CD4-positive, alpha-beta T cell (primary cell): ENCODE results near the gene PDGFRB. TPM values are rescaled to one million over a fixed set of nuclear protein-coding genes. Genes with fewer than 3 reads are reported as not detected.
A peak's percentile ranks its signal among the peaks of the same experiment; 100 is the strongest.

Source experiments
- ATAC-seq: fragments of 200-7000 bp; cut with Tn5 transposase; one replicate; pipeline ENCODE4 v1.10.0; 2022; ENCODE audit warnings: mild to moderate bottlenecking; ENCODE audit not compliant: poor library complexity
- CTCF ChIA-PET: fragments of 350-600 bp; sonication (Branson Sonifier 250); formaldehyde crosslinking; loops from one replicate; lab custom pipeline; 2021; ENCODE audit warnings: antibody characterized with exemption, inconsistent platforms; lab: Charles Lee
- POLR2A ChIA-PET: fragments of 350-600 bp; sonication (Branson Sonifier 250); formaldehyde crosslinking; loops from one replicate; lab custom pipeline; 2021; ENCODE audit warnings: antibody characterized with exemption, inconsistent platforms; lab: Charles Lee
- DNase-seq, 14 experiments: peaks; one replicate each; pipeline ENCODE4 v3.0.0-alpha.2; 2013 to 2020; ENCODE audit warnings: mixed read lengths in 2 of 14
- H3K27ac ChIP-seq, 2 donors: one replicate each; pipeline versions ENCODE4 v1.5.1 to v1.7.0; 2013; ENCODE audit warnings: low read length in 2 of 2, low read depth in 1 of 2, mild to moderate bottlenecking in 1 of 2
- H3K27me3 ChIP-seq, 2 experiments: 1 replicate in 1 of 2; 2 replicates in 1 of 2; pipeline versions ENCODE4 v1.6.1 to v1.7.0; 2013; ENCODE audit warnings: low read length in 2 of 2, control low read depth in 1 of 2, mild to moderate bottlenecking in 1 of 2, moderate library complexity in 1 of 2; ENCODE audit not compliant: insufficient read depth in 2 of 2, control insufficient read depth in 1 of 2
- H3K36me3 ChIP-seq: one replicate; pipeline ENCODE4 v1.6.1; 2013; ENCODE audit warnings: low read length, control low read depth; ENCODE audit not compliant: insufficient read depth
- H3K4me1 ChIP-seq: one replicate; pipeline ENCODE4 v1.6.1; 2013; ENCODE audit warnings: low read length, control low read depth; ENCODE audit not compliant: insufficient read depth
- H3K4me3 ChIP-seq: one replicate; pipeline ENCODE4 v1.5.1; 2013; ENCODE audit warnings: mild to moderate bottlenecking, low read length, moderate library complexity
- H3K9me3 ChIP-seq, 2 experiments: 1 replicate in 1 of 2; 2 replicates in 1 of 2; pipeline versions ENCODE4 v1.6.1 to v1.7.0; 2013; ENCODE audit warnings: low read length in 2 of 2, mild to moderate bottlenecking in 2 of 2, control low read depth in 1 of 2, moderate library complexity in 1 of 2; ENCODE audit not compliant: control insufficient read depth in 1 of 2, insufficient read depth in 1 of 2
- H3K27ac Mint-ChIP-seq: one replicate; pipeline ENCODE4 v1.8.0; 2020; ENCODE audit warnings: mixed read lengths
- H3K27me3 Mint-ChIP-seq: one replicate; pipeline ENCODE4 v1.8.0; 2021; ENCODE audit warnings: mixed read lengths
- H3K36me3 Mint-ChIP-seq: one replicate; pipeline ENCODE4 v1.8.0; 2021; ENCODE audit warnings: low read depth, mixed read lengths
- H3K4me1 Mint-ChIP-seq: one replicate; pipeline ENCODE4 v1.8.0; 2021; ENCODE audit warnings: low read depth, mixed read lengths
- H3K4me3 Mint-ChIP-seq: one replicate; pipeline ENCODE4 v1.8.0; 2020; ENCODE audit warnings: mild to moderate bottlenecking, mixed read lengths
- H3K9me3 Mint-ChIP-seq: one replicate; pipeline ENCODE4 v1.8.0; 2020; ENCODE audit warnings: mixed read lengths
- CTCF ChIP-seq: fragments of 200-600 bp; IDR thresholded peaks from one replicate; pipeline ENCODE4 v1.8.0; 2022; ENCODE audit warnings: antibody characterized with exemption, mild to moderate bottlenecking
- intact Hi-C, 2 experiments: fragments of 100-400 bp; cut with DNase I in 1 of 2; cut with micrococcal nuclease in 1 of 2; formaldehyde crosslinking; loops; one replicate each; pipeline versions ENCODE4 v1.15.1 to v1.9.0; 2023 to 2025; cut with DNase I, micrococcal nuclease
- total RNA-seq, 174 experiments: library from RNA in 2 of 174; stranded (reverse) in 2 of 174; gene quantifications; one replicate each; pipeline ENCODE4 v1.2.3 and lab custom pipeline; 2021 to 2026

PDGFRB gene
- total RNA-seq, 2 experiments from 2014 or later = not detected

- Histone ChIP-seq H3K27ac (no peak overlapping the region), H3K9me3 (no peaks in the 10 kb centered on the region), H3K36me3 (no peaks in the 10 kb centered on the region), H3K4me1 (peaks cover 6% of the 10 kb centered on the region), H3K27me3 (peaks cover 0 to 2% of the 10 kb centered on the region in 2 experiments), H3K4me3 (no peak overlapping the region)
- Mint-ChIP-seq H3K27ac (no peak overlapping the region), H3K4me1 (no peaks in the 10 kb centered on the region), H3K27me3 (no peaks in the 10 kb centered on the region), H3K36me3 (no peaks in the 10 kb centered on the region), H3K9me3 (no peaks in the 10 kb centered on the region), H3K4me3 (no peak overlapping the region)
- DNase-seq = peak in 2 of 14 experiments; percentile 13 to 37
- TF ChIP-seq CTCF = no peak
- no peak for ATAC-seq
- ChIA-PET CTCF (no interaction called here), POLR2A (no interaction called here)
- intact Hi-C loops = no loop called here
These were observed 89.8 kb downstream of the PDGFRB start for GRCh38 chr5:150065886-150066285.

GRCh38 chr5:150065346-150065745, 90.3 kb downstream of the PDGFRB start:
- no peaks in the 10 kb centered on the region for H3K9me3 Mint-ChIP-seq
- H3K4me1 Mint-ChIP-seq = no peaks in the 10 kb centered on the region
- intact Hi-C loops = no loop called here
- no peaks in the 10 kb centered on the region for H3K27me3 Mint-ChIP-seq
- H3K4me3 Mint-ChIP-seq = no peak overlapping the region
- ChIA-PET POLR2A (no interaction called here), CTCF (no interaction called here)
- peaks cover 0 to 2% of the 10 kb centered on the region in 2 experiments for H3K27me3 ChIP-seq
- H3K27ac ChIP-seq = no peak overlapping the region
- H3K4me1 ChIP-seq = peaks cover 6% of the 10 kb centered on the region
- no peaks in the 10 kb centered on the region for H3K36me3 Mint-ChIP-seq
- H3K27ac Mint-ChIP-seq = no peak overlapping the region
- H3K4me3 ChIP-seq = no peak overlapping the region
- no peak for DNase-seq
- no peaks in the 10 kb centered on the region for H3K36me3 ChIP-seq
- no peaks in the 10 kb centered on the region for H3K9me3 ChIP-seq
- no peak for TF ChIP-seq CTCF
- no peak for ATAC-seq

GRCh38 chr5:150064681-150065220, 90.9 kb downstream of the PDGFRB start:
- CTCF ChIA-PET = no interaction called here

More at GRCh38 chr5:150064681-150065220, 90.9 kb downstream of the PDGFRB start:
- intact Hi-C loops = no loop called here
- H3K27me3 ChIP-seq = peaks cover 0 to 2% of the 10 kb centered on the region in 2 experiments
- DNase-seq = no peak
- H3K36me3 ChIP-seq = no peaks in the 10 kb centered on the region
- Mint-ChIP-seq H3K9me3 (no peaks in the 10 kb centered on the region), H3K4me3 (no peak overlapping the region), H3K4me1 (no peaks in the 10 kb centered on the region), H3K27ac (no peak overlapping the region), H3K36me3 (no peaks in the 10 kb centered on the region), H3K27me3 (no peaks in the 10 kb centered on the region)
- H3K4me1 ChIP-seq = peaks cover 6% of the 10 kb centered on the region
- no peak for TF ChIP-seq CTCF
- no peak overlapping the region for H3K27ac ChIP-seq
- no peak overlapping the region for H3K4me3 ChIP-seq
- ATAC-seq = no peak
- no peaks in the 10 kb centered on the region for H3K9me3 ChIP-seq
- POLR2A ChIA-PET = no interaction called here

Other genes starting within 250 kb of the PDGFRB start
- gene PDE6A, start 211.1 kb downstream of the PDGFRB start, total RNA-seq = not detected
- gene SLC26A2, start 195.1 kb downstream of the PDGFRB start, total RNA-seq = 1 to 10 TPM; 2.8 to 4.2 TPM
- 1 to 10 TPM; 1.0 to 1.4 TPM for gene TIGD6, start 155.2 kb downstream of the PDGFRB start, total RNA-seq
- gene HMGXB3, start 155.1 kb downstream of the PDGFRB start, total RNA-seq = 10 to 100 TPM; 27.4 to 29.3 TPM
- gene CSF1R, start 69.3 kb downstream of the PDGFRB start, total RNA-seq = under 1 TPM; 0.45 to 0.52 TPM
- not detected for gene CDX1, start 10.9 kb upstream of the PDGFRB start, total RNA-seq
- gene SLC6A7, start 34.2 kb upstream of the PDGFRB start, total RNA-seq = not detected
- gene CAMK2A, start 133.9 kb upstream of the PDGFRB start, total RNA-seq = under 1 TPM; 0.05 to 0.22 TPM
- gene ARSI, start 147.1 kb upstream of the PDGFRB start, total RNA-seq = under 1 TPM; 0.22 to 0.56 TPM
- gene TCOF1, start 201.9 kb upstream of the PDGFRB start, total RNA-seq = 10 to 100 TPM; 40.4 to 43.2 TPM